ENCODE measurements around the gene OR8G1.

- TF ChIP-seq, protein P1, sequence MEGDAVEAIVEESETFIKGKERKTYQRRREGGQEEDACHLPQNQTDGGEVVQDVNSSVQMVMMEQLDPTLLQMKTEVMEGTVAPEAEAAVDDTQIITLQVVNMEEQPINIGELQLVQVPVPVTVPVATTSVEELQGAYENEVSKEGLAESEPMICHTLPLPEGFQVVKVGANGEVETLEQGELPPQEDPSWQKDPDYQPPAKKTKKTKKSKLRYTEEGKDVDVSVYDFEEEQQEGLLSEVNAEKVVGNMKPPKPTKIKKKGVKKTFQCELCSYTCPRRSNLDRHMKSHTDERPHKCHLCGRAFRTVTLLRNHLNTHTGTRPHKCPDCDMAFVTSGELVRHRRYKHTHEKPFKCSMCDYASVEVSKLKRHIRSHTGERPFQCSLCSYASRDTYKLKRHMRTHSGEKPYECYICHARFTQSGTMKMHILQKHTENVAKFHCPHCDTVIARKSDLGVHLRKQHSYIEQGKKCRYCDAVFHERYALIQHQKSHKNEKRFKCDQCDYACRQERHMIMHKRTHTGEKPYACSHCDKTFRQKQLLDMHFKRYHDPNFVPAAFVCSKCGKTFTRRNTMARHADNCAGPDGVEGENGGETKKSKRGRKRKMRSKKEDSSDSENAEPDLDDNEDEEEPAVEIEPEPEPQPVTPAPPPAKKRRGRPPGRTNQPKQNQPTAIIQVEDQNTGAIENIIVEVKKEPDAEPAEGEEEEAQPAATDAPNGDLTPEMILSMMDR (IDR thresholded peaks at IDR 0.05; ENCODE audit: low read depth, low read length, poor library complexity, severe bottlenecking) = no peak
- no peak for TF ChIP-seq EZH2phosphoT487 (IDR thresholded peaks at IDR 0.05; ENCODE audit: borderline replicate concordance, low read length)
Observed at GRCh38 chr11:124225471-124225870, 15.4 kb upstream of the OR8G1 start.

Data from DOHH2 (cell line).